ENCODE data around the gene MARK3.

- no peak for TF ChIP-seq CTCF (IDR thresholded peaks at IDR 0.05)
- no peak for TF ChIP-seq POLR2A (IDR thresholded peaks at IDR 0.05)
- TF ChIP-seq EP300 (IDR thresholded peaks at IDR 0.05; ENCODE audit: low read depth): no peak
Observed at GRCh38 chr14:103361867-103362266, 23.3 kb upstream of the MARK3 start.
